Common myeloid progenitor, CD34-positive (primary cell): ENCODE measurements around the gene RAB17.

Source experiments
- CTCF ChIA-PET: fragments of 350-600 bp; sonication (Branson Sonifier 250); formaldehyde crosslinking; loops from one replicate; lab custom pipeline; 2021; ENCODE audit warnings: antibody characterized with exemption; lab: Charles Lee
- POLR2A ChIA-PET: fragments of 350-600 bp; sonication (Branson Sonifier 250); formaldehyde crosslinking; loops from one replicate; lab custom pipeline; 2021; ENCODE audit warnings: antibody characterized with exemption; lab: Charles Lee
- DNase-seq, 3 donors: peaks; one replicate each; pipeline versions ENCODE4 v3.0.0 to v3.0.0-alpha.2; 2013
- H3K27ac ChIP-seq, 2 experiments: 1 replicate in 1 of 2; 2 replicates in 1 of 2; pipeline ENCODE4 v1.7.0; 2013; ENCODE audit warnings: inconsistent platforms in 2 of 2, low read length in 2 of 2, mild to moderate bottlenecking in 2 of 2, low read depth in 1 of 2, moderate library complexity in 1 of 2; ENCODE audit not compliant: severe bottlenecking in 2 of 2, insufficient read depth in 1 of 2, poor library complexity in 1 of 2
- H3K27me3 ChIP-seq, 5 experiments: replicated peaks in 2 of 5; 1 replicate in 3 of 5; 2 replicates in 2 of 5; pipeline versions ENCODE4 v1.6.1 to v1.7.0; 2013; ENCODE audit warnings: low read length in 4 of 5, mild to moderate bottlenecking in 2 of 5, moderate library complexity in 2 of 5, inconsistent platforms in 1 of 5; ENCODE audit not compliant: insufficient read depth in 5 of 5, control insufficient read depth in 4 of 5
- H3K36me3 ChIP-seq, 4 experiments: 1 replicate in 2 of 4; 2 replicates in 2 of 4; pipeline versions ENCODE4 v1.6.1 to v1.7.0; 2013; ENCODE audit warnings: low read length in 3 of 4, control low read depth in 1 of 4, mild to moderate bottlenecking in 1 of 4; ENCODE audit not compliant: control insufficient read depth in 4 of 4, insufficient read depth in 4 of 4
- H3K4me1 ChIP-seq, 4 experiments: 1 replicate in 3 of 4; 2 replicates in 1 of 4; pipeline versions ENCODE4 v1.6.1 to v1.7.1; 2013; ENCODE audit warnings: low read length in 3 of 4, mild to moderate bottlenecking in 3 of 4, control low read depth in 1 of 4, inconsistent platforms in 1 of 4, moderate library complexity in 1 of 4; ENCODE audit not compliant: control insufficient read depth in 4 of 4, insufficient read depth in 4 of 4; ENCODE audit errors: control extremely low read depth in 1 of 4
- H3K4me3 ChIP-seq, 7 experiments: 1 replicate in 4 of 7; 2 replicates in 3 of 7; pipeline versions ENCODE4 v1.5.1 to v1.7.0; 2013; ENCODE audit warnings: mild to moderate bottlenecking in 7 of 7, low read length in 6 of 7, moderate library complexity in 6 of 7, inconsistent platforms in 2 of 7, low read depth in 2 of 7, control low read depth in 1 of 7; ENCODE audit not compliant: insufficient read depth in 4 of 7, control insufficient read depth in 1 of 7; ENCODE audit errors: extremely low read depth in 1 of 7
- H3K9me3 ChIP-seq, 5 experiments: 1 replicate in 4 of 5; 2 replicates in 1 of 5; pipeline versions ENCODE4 v1.6.1 to v1.7.1; 2013; ENCODE audit warnings: low read length in 4 of 5, mild to moderate bottlenecking in 2 of 5, inconsistent platforms in 1 of 5, low read depth in 1 of 5, moderate library complexity in 1 of 5; ENCODE audit not compliant: control insufficient read depth in 4 of 5, insufficient read depth in 2 of 5; ENCODE audit errors: control extremely low read depth in 1 of 5
- WGBS: methylation state at CpG from one replicate; pipeline ENCODE4 v1.1.5; 2013; ENCODE audit not compliant: insufficient coverage; 5-methylcytosine and 5-hydroxymethylcytosine counted together

Gene RAB17

GRCh38 chr2:237603718-237604362 is 13.3 kb upstream of the RAB17 start:
- H3K27me3 ChIP-seq = no peaks in the 10 kb centered on the region
- peak overlapping the region; percentile 67 to 84 for H3K27ac ChIP-seq
- POLR2A ChIA-PET = interaction anchor here (0.7 to 1.7 kb wide), 6 partner anchors 11 to 70 kb away, joined by 3 to 10 read pairs (median 4); no protein-coding TSS in a partner anchor
- H3K36me3 ChIP-seq = no peaks in the 10 kb centered on the region
- H3K4me1 ChIP-seq = peaks cover 6 to 29% (median 29%) of the 10 kb centered on the region in 4 experiments
- peak; percentile 94 to 96 (median 95) for DNase-seq
- H3K9me3 ChIP-seq = no peaks in the 10 kb centered on the region
- CTCF ChIA-PET = interaction anchor here (0.7 to 5.8 kb wide), 16 partner anchors 10 to 143 kb away, joined by 3 to 27 read pairs (median 6); no protein-coding TSS in a partner anchor
- 19% methylated on average over 5 of the region's 15 CpGs for WGBS
- peak overlapping the region in 5 of 7 experiments; percentile 7 to 55 (median 36) for H3K4me3 ChIP-seq

- Histone ChIP-seq H3K4me1 (peaks cover 6 to 29% (median 29%) of the 10 kb centered on the region in 4 experiments), H3K36me3 (no peaks in the 10 kb centered on the region), H3K4me3 (peak overlapping the region in 4 of 7 experiments; percentile 7 to 55 (median 40)), H3K27ac (peak overlapping the region; percentile 36 to 84), H3K9me3 (no peaks in the 10 kb centered on the region), H3K27me3 (no peaks in the 10 kb centered on the region)
- CTCF ChIA-PET = interaction anchor here (0.9 to 5.8 kb wide), 14 partner anchors 10 to 144 kb away, joined by 3 to 27 read pairs (median 10); no protein-coding TSS in a partner anchor
- DNase-seq = no peak
- WGBS = 56% methylated on average over 8 of the region's 13 CpGs
- POLR2A ChIA-PET = interaction anchor here (1.0 to 1.7 kb wide), 5 partner anchors 11 to 71 kb away, joined by 3 to 10 read pairs (median 4); no protein-coding TSS in a partner anchor
Observed at GRCh38 chr2:237603049-237603717, 12.6 kb upstream of the RAB17 start.

DNA sequence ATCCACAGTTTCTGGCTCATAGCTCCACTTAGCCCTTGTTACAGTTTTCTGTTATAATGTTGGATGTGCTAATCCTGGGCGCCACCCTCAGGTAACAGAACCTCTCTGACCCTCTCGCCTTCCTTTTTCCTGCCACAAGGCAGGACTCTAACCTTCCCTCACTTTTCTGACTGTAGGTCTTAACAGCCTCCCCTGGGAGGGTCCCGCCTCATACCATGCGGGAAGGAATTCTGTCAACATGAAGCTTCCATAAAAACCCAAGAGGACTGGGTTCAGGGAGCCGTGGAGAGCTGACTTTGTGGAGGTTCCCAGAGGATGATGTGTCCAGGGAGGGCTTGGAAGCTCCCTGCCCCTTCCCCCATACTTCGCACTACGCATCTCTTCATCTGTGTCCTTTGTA is 11.9 kb upstream of the RAB17 start:
- no peaks in the 10 kb centered on the region for H3K9me3 ChIP-seq
- no peaks in the 10 kb centered on the region for H3K27me3 ChIP-seq
- WGBS = 98% methylated on average over 5 of the region's 7 CpGs
- H3K4me3 ChIP-seq = no peak overlapping the region
- CTCF ChIA-PET = interaction anchor here (0.7 to 5.8 kb wide), 15 partner anchors 9 to 143 kb away, joined by 3 to 27 read pairs (median 8); no protein-coding TSS in a partner anchor
- no peaks in the 10 kb centered on the region for H3K36me3 ChIP-seq
- POLR2A ChIA-PET = interaction anchor here (1.4 kb wide), 1 partner anchor 58 kb away, joined by 3 read pairs; no protein-coding TSS in a partner anchor
- H3K4me1 ChIP-seq = peaks cover 6 to 31% (median 29%) of the 10 kb centered on the region in 4 experiments
- no peak overlapping the region for H3K27ac ChIP-seq
- DNase-seq = no peak

- WGBS = 96% methylated on average over 12 of the region's 14 CpGs
- H3K4me3 ChIP-seq = no peak overlapping the region
- CTCF ChIA-PET = interaction anchor here (0.6 to 5.8 kb wide), 15 partner anchors 8 to 143 kb away, joined by 3 to 27 read pairs (median 5); no protein-coding TSS in a partner anchor
Observed at GRCh38 chr2:237601453-237602116, 11.1 kb upstream of the RAB17 start.

DNA sequence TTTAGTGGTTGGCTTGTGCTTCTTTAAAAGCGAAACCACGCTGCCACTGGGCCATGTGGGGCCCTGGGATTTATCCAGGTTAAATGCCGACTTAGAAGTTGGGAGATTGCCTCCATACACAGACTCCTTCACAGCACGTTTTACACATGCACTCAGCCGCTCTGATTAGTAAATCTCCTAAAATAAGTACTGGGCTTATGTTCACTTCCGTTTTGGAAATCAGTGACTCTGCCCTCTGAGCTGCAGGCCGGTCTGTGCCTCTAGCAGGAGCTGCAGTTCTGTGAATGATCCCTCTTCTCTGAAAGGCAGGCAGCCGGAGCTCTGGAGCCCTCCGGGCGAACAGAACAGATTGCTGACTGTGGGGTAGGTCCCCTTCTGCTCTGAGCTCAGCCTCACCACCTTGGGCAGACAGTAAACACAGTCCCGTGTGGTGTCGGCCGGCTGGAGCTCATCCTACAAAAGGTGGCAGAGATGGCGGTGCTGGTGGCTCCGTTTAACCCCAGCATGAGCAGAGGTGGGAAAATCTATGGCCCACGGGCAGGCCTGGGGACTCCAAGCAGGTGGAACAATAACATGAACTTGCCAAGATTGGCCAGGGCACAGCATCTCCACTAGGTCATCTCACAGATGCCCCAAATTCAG is 9.8 kb upstream of the RAB17 start:
- H3K27ac ChIP-seq = no peak overlapping the region
- ChIA-PET POLR2A (no interaction called here), CTCF (interaction anchor here (4.0 to 4.2 kb wide), 2 partner anchors 16 to 145 kb away, joined by 13 to 25 read pairs; no protein-coding TSS in a partner anchor)

More at GRCh38 chr2:237601453-237602116, 11.1 kb upstream of the RAB17 start:
- DNase-seq = no peak
- POLR2A ChIA-PET = interaction anchor here (1.4 kb wide), 1 partner anchor 59 kb away, joined by 3 read pairs; no protein-coding TSS in a partner anchor
- no peaks in the 10 kb centered on the region for H3K36me3 ChIP-seq
- H3K9me3 ChIP-seq = no peaks in the 10 kb centered on the region
- H3K27ac ChIP-seq = no peak overlapping the region
- no peaks in the 10 kb centered on the region for H3K27me3 ChIP-seq
- peaks cover 6 to 39% (median 29%) of the 10 kb centered on the region in 4 experiments for H3K4me1 ChIP-seq

DNA sequence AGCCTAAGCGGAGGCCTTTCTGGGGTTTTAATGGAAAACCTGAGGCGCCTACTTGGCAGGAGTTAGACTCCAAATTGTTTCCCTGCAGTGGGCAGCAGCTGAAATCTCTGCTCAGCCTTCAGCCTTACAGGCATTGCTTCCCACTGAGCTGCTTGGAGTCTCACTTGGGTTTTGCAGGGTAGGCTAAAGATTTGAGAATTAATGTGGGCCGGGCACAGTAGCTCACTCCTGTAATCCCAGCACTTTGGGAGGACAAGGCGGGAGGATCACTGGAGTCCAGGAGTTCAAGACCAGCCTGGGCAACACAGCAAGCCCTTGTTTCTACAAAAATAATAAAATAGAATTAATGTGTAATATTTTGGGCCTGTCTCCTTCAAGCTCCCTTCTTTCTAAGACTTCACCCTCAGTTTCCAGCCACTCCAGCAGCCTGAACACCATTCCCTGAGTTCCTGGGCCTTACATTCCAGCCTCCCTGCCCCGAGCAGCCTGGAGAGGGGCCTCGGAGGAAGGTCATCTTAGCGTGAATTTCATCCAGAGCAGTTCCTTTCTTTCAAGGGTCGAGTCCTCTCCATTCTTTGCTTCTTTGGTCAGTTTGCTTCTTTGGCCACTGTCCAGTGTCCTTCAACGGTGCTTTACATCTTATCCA is 9.1 kb upstream of the RAB17 start:
- Histone ChIP-seq H3K4me3 (no peak overlapping the region), H3K36me3 (no peaks in the 10 kb centered on the region), H3K27ac (no peak overlapping the region), H3K27me3 (no peaks in the 10 kb centered on the region), H3K4me1 (peaks cover 6 to 36% (median 23%) of the 10 kb centered on the region in 4 experiments), H3K9me3 (no peaks in the 10 kb centered on the region)
- POLR2A ChIA-PET = no interaction called here
- CTCF ChIA-PET = no interaction called here
- over 99% methylated on average over 8 of the region's 9 CpGs for WGBS
- DNase-seq = no peak

More for the DNA sequence above, 9.8 kb upstream of the RAB17 start:
- no peaks in the 10 kb centered on the region for H3K27me3 ChIP-seq
- peaks cover 6 to 42% (median 29%) of the 10 kb centered on the region in 4 experiments for H3K4me1 ChIP-seq
- 87% methylated on average over 16 of the region's 16 CpGs for WGBS
- H3K4me3 ChIP-seq = no peak overlapping the region
- no peaks in the 10 kb centered on the region for H3K9me3 ChIP-seq
- no peaks in the 10 kb centered on the region for H3K36me3 ChIP-seq
- DNase-seq = no peak
